ENCODE results near the gene ACOT4.
"Not testable (repeated sequence)": the region's sequence is repeated elsewhere in the genome, so short reads cannot be mapped to it uniquely, and the experiment has no call there.

DNA sequence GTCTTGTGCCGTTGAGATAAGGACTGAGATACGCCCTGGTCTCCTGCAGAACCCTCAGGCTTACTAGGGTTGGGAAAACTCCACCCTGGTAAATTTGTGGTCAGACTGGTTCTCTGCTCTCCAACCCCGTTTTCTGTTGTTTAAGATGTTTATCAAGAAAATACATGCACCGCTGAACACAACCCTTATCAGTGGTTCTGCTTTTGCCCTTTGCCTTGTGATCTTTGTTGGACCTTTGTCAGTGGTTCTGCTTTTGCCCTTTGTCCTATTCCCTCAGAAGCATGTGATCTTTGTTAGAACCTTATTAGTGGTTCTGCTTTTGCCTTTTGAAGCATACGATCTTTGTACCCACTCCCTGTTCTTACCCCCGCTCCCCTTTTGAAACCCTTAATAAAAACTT is 29.0 kb upstream of the ACOT4 start:
- TF ChIP-seq POLR2A (IDR thresholded peaks at IDR 0.05) = not testable (repeated sequence)
- TF ChIP-seq, protein P1, sequence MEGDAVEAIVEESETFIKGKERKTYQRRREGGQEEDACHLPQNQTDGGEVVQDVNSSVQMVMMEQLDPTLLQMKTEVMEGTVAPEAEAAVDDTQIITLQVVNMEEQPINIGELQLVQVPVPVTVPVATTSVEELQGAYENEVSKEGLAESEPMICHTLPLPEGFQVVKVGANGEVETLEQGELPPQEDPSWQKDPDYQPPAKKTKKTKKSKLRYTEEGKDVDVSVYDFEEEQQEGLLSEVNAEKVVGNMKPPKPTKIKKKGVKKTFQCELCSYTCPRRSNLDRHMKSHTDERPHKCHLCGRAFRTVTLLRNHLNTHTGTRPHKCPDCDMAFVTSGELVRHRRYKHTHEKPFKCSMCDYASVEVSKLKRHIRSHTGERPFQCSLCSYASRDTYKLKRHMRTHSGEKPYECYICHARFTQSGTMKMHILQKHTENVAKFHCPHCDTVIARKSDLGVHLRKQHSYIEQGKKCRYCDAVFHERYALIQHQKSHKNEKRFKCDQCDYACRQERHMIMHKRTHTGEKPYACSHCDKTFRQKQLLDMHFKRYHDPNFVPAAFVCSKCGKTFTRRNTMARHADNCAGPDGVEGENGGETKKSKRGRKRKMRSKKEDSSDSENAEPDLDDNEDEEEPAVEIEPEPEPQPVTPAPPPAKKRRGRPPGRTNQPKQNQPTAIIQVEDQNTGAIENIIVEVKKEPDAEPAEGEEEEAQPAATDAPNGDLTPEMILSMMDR (IDR thresholded peaks at IDR 0.05) = not testable (repeated sequence)

Measured in uterus (tissue), 2 donors.